HG03025 (cell line): Measurements from ENCODE around the gene OR10H1.
"Not testable (repeated sequence)": the region's sequence is repeated elsewhere in the genome, so short reads cannot be mapped to it uniquely, and the experiment has no call there.

Experiments used
- ATAC-seq: cut with Tn5 transposase; IDR thresholded peaks from one replicate; pipeline ENCODE4 v1.9.1; 2021; ENCODE audit warnings: mild to moderate bottlenecking, moderate library complexity; ENCODE audit not compliant: unreplicated experiment, low FRiP score

OR10H1 gene

GRCh38 chr19:15829306-15829698, 13.8 kb upstream of the OR10H1 start:
- no peak for ATAC-seq

GRCh38 chr19:15828611-15829305, 13.3 kb upstream of the OR10H1 start:
- ATAC-seq: not testable (repeated sequence)

- no peak for ATAC-seq
Observed at GRCh38 chr19:15828121-15828610, 12.7 kb upstream of the OR10H1 start.

- no peak for ATAC-seq
Observed at GRCh38 chr19:15825753-15826152, 10.3 kb upstream of the OR10H1 start.

- ATAC-seq: no peak
Observed at GRCh38 chr19:15820646-15821045, 5.2 kb upstream of the OR10H1 start.

GRCh38 chr19:15813916-15814315, 1.5 kb downstream of the OR10H1 start:
- no peak for ATAC-seq

- no peak for ATAC-seq
Observed at GRCh38 chr19:15812060-15812722, 3.3 kb downstream of the OR10H1 start.

GRCh38 chr19:15811476-15811875, 4.0 kb downstream of the OR10H1 start:
- ATAC-seq: no peak

DNA sequence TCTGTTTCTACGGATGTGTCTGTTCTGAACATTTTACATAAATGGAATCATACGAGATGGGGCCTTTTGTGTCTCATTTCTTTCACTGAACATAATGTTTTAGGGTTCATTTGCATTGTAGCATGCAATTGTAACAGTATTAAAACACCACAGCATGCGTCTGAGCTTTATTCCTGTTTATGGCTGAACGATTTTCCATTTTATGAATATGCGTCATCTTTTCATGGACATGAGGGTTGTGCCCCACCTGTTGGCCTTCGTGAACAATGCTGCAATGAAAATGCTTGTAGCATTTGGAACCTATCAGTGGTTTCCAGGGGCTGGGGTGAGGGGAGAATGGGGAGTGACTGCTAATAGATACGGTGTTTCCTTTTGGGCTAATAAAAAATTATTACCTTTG, 5.1 kb downstream of the OR10H1 start:
- no peak for ATAC-seq

- not testable (repeated sequence) for ATAC-seq
Observed at GRCh38 chr19:15794279-15794678, 21.2 kb downstream of the OR10H1 start.

DNA sequence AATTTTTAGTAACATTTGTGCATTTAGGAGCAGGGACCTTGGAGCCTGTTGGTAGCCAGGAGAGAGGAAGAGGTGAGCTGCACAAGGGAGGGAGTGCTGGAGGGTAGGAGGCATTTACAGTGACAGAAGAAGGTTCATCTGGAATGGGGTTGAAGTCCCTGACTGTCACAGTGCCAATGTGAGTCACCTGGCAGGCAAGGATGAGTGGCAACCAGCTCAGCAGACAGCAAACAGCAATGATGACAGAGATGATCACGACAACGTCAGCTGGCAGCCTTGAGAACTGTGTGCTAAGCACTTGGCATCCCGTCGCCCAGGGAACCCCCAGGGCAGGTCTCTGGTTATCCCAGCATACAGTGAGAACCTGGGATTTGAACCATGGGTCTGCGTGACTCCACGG, 25.4 kb downstream of the OR10H1 start:
- ATAC-seq: no peak

DNA sequence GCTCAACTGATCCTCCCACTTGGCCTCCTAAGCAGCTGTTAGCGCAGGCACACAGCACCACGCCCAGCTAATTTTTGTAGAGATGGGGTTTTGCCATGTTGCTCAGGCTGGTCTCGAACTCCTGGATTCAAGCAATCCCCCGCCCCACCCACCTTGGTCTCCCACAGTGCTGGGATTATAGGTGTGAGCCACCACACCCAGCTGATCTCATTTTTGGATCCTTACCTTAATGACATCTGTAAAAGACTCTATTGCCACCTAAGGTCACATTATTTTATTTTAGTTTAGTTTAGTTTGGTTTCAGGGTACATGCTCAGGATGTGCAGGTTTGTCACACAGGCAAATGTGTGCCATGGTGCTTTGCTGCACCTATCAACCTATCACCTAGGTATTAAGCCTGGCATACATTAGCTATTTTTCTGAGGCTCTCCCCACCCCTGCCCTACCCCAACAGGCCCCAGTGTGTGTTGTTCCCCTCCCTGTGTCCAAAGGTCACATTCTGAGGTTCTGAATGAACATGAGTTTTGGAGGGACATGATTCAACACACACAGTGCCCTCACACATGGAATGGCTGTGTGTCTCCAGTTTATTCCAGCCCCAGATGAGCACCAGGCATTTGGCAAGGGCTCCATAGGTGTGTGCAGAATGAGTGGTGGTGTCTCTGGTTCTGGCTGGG, 26.7 kb downstream of the OR10H1 start:
- no peak for ATAC-seq

DNA sequence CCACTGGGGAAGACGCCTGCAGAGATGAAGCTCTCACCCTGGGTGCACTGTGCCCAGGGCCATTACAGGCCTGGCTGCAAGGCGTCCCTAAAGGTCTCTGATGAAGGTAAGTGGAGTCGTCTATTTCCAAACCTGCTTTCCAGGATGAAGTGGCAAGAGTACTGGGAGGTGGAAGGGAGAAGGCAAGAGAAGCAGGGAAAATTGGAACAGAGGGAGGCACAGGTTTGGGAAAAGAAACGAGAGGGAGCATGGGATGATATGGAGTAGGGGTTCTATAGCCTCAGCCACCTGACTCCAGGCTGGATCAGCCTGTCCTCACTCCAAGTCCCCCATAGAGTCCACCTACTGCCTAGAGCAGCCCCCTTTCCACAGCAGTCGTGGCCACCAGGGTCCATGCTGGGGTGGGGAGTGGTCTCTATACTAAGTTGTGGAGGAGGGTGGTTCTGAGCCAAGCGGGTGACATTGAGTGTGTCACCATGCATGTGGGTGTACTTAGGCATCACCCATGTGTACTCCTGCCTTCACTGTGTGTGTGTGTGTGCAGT, 27.8 kb downstream of the OR10H1 start, which contains the start of gene OR10H5:
OR10H5 (plus strand) TSS at position 51 of the 545 bp plus-strand sequence. CDS start 6,388 bp downstream, outside the sequence.
- ATAC-seq: no peak

GRCh38 chr19:15782896-15783295, 32.6 kb downstream of the OR10H1 start:
- not testable (repeated sequence) for ATAC-seq

DNA sequence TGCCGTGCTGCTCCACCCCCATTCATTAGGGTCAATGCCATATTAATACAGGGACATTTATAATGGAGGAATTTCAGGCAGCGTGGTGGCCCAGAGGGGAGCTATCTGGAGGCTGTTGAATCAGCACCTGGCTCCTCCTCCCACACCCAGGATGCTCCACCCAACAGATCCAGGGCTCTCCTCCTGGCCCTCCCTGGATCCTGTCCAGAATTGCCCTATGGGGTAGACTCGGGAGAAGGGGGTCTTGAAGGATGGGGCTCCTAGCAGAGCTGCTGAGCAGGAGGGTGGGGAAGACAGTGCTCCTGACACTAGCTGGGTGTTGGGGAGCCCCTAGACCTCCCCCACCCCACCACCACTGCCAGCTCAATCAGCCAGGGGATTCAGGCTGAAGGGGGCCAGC, 33.3 kb downstream of the OR10H1 start:
- no peak for ATAC-seq

DNA sequence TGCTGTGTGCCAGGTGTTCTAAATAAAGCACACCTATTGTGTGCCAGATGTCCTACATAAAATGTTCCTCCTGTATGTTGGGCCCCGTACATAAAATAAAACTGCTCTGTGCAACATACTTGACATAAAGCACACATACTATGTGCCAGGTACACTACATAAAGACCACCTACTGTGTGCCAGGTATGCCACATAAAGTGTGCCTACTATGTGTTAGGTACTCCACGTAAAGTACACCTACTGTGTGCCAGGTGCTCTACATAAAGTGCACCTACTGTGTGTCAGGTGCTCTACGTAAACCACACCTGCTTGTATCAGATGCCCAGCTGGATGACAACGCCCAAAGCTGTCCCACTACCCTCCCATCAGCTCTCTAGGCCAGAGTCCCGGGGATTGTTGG, 33.8 kb downstream of the OR10H1 start:
- ATAC-seq: no peak

DNA sequence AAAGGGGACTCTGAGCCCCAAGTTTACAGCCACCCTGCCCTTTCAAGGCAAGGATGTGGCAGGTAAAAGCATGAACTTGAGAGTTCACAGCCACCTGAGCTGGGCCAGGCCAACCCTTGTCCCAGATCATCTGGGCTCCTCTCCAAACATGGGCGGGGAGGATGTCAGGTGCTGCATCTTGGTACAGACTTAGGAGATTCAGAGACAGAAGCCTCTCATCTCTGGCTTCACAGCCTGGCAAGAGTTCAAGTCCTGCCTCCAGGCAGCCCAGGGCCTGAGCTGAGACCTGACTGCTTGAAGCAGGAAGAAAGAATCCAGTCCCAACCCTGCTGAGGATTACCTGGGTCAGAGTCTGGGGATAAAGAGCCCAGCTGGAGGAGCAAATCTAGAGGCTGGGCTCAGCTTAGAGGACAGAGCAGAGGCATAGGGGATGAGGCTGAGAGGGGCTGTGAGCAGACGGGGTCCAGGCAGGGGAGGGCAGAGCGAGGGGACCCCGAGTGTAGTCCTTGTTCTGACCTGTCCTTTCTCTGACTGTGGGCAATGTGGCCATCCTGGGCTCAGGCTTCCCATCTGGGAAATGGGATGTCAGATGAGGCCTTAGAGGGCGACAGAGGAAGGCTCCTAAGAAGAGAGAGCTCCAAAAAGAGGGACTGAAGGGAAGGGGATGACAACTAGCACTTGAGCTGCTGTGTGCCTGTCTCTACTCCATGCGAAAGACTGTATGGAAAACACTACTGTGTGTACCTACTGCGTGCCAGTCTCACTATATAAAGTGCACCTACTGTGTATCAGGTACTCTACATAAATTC, 34.6 kb downstream of the OR10H1 start:
- no peak for ATAC-seq

GRCh38 chr19:15779756-15780476, 35.5 kb downstream of the OR10H1 start:
- ATAC-seq: no peak
